Raji (cell line): ENCODE data around the gene FAM47B.

Source experiments
- POLR2A ChIP-seq: IDR thresholded peaks from 2 replicates; pipeline ENCODE4 v1.6.1; 2011; ENCODE audit warnings: low read depth, low read length, control low read depth; ENCODE audit not compliant: insufficient read depth

FAM47B gene

DNA sequence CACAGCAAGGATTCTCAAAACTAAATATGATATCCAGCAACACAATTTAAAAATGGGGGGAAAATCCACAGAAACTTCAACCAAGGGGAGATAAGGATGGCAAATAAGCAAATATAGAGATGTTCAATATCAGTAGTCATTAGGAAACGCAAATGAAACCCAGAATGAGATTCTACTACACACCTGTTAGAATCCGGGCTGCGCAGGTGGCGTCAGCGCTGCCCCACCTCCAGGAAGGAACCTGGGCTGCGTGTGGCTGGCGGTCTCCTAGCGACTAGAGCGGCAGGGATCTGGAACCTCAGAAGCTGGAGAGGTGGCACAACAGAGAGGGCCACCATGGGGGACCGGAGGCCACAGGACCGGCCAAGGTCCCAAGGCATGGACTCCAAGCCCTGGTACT is at the start of gene FAM47B:
FAM47B (plus strand) TSS at position 301 of the 400 bp plus-strand sequence; CDS start at position 337, 36 bp downstream.
- TF ChIP-seq POLR2A = no peak

DNA sequence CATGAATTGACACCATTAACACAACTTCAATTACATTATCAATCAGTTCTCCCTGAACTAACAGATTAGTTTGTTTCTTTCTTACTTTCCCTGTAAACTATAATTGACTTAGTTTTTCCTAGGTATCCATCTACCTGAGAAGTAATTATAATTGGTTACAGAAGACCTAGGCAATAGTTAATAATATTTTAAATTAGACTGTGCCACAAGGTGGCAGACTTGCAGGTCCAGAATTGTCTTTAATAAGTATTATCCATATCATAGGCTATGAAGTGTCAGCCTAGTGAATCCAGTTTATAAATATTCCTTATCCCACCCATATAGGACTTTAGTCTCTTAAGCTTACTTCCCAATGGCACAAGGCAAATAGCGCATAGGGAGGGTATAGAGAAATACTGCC is 48.9 kb upstream of the FAM47B start:
- TF ChIP-seq POLR2A = no peak

DNA sequence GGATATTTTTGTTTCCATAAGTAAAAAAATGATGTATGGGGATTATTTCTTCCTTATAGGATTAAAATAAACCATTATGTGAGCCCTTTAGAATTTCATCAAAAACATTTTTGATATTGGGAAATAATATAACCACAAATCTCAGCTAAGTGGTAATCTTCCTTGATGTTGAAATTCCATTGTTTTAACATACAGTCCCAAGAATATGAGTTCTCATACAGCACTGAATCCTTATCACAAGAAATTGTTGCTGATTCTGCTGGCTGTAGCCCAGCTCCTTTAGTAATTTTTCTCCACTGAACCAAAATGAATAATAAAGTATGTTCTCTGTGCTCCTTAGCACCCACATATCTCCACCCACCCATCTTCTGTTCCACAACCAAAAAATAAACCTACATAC is 41.9 kb upstream of the FAM47B start:
- no peak for TF ChIP-seq POLR2A

DNA sequence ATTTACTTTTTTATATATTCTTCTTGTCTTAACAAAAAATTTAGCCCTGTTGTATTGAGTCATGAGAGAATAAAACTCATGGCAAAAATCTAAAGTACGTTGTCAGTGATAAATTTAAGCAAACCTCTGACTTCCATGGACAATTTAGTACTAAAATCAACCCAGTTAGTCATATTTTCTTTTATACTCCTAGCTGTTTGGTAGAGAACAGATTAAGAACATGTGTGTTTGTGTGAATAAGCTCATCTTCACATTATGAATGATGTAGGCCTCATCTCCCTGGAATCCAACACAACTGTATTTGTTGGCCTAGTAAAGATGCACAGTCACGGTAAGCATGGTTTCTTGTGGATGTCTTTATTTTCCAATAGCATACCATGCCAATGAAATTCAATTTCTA is 40.8 kb upstream of the FAM47B start:
- TF ChIP-seq POLR2A = no peak

DNA sequence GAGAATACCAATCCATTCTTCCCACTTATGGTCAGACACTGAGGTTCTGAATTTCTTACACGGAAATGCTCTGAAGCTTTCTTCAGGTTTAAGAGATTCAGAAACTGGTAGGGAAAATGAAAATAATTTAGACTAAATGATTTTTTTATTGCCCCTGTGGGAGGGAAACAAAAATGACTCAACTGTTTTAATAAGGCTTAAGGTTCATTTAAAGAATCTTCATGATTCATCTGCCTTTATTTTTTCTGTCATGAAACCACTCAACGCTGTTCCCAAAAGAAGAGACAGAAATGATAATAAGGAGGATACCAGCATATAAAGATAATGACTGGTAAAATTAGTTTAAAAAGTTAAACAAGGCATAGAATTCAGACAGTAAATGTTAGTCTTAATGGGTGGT is 39.3 kb upstream of the FAM47B start:
- no peak for TF ChIP-seq POLR2A

DNA sequence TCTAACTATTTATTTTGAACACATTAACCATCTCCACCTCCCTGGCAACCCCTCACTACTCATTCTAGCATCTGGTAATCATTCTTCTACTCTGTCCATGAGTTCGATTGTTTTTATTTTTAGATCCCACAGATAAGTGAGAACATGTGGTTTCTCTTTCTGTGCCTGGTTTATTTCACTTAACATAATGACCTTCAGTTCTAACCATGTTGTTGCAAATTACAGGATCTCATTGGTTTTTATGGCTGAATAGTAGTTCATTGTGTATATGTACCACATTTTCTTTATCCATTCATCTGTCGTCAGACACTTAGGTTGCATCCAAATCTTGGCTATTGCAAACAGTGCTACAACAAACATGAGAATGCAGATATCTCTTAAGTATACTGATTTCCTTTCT is 33.4 kb upstream of the FAM47B start:
- no peak for TF ChIP-seq POLR2A

DNA sequence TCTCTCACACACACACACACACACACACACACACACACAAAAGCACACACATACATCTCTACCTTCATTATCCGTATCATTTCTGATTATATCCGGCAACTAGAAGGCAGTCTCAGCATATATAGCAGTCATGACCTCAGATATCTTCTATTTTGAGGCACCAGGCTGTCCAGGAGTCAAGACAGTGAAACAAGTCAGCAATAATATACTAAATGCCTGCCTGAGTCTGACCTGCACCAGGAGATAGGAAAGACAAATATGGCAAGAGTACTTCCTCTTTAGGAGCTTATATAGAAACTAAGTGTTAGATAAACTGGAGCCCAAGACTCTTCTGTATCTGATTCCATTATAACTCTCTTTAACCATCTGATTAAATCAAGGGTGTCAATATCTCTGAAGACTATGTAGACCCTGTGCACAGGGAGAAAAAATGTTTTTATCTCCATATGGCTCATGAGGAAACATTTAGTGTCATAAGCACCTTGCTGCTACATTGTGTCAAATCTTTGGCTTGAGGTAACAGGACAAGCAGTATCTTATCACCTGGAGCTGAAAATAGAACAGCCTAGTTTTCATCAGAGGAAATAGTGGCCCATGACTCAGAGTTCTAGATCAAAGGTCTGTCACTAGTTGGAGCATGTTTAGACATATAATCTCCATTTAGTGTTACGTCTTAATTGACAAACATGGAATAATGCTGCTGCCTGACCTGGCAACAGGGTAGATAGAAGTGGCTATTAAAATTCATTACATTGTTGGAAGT is 27.0 kb upstream of the FAM47B start:
- no peak for TF ChIP-seq POLR2A

DNA sequence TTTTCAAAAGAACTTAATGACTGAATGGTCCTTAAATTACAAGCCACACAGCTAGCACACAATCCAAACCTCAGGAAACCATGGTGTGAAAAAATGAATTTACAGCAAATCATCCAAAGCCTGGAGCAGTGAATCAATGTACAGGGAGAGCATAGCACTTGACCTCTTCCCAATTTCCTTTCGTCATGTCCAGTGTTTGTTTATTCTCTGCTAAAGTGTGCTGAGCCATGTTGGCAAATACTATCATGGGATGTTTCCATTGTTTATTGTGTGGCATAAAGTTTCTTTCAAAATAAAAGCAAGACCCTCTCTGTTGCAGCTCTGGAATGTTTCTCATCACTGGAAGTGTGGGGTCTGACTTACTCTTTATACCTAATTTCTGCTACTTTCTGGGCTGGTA is 25.4 kb upstream of the FAM47B start:
- no peak for TF ChIP-seq POLR2A

DNA sequence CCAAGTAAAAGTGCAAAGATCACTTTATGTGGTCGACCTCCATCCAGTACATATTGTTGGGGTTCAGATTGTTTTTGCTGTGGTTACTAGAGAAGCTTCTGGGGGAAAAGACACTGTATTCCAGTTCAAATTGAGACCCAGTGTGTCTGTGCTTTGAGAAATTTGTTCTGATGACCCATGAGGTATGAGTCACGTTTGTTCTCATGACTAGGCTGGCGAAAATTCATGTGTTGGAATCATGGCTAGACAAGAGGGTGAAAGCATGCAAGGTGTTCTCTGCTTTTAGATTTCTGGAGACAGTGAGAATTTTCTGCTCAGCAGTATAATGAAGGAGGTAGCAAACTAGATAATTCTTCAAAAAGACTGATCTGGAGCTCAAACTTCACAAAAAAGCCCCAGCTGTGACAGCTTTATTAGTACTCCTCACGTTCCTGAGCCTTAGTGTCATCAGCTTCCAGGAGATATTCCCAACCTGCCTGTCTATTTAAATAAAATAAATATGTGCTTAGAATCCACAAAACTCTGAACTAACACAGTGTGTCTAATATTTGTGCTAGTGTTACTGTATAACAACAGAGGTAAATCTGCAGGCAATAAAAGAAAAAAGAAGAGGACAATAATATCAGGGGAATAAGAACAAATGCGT is 24.4 kb upstream of the FAM47B start:
- no peak for TF ChIP-seq POLR2A

DNA sequence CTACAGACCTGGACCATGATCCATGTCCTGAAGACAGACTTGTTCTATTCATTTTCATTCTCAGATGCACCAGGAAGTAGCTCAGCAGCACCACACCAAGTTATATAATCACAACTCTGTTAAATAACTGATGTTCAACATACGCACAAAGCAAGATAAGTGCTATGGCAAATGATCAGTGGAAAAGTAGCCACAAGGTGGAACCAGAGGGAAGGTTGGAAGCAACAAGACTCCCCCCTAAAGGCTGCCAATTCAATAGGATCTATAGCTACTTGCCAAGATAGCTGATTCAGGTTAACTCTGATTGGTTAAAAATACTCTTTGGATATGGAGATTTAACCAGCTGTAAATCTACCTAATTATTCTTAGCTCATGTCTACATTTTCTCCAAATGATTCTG is 23.7 kb upstream of the FAM47B start:
- TF ChIP-seq POLR2A = no peak

DNA sequence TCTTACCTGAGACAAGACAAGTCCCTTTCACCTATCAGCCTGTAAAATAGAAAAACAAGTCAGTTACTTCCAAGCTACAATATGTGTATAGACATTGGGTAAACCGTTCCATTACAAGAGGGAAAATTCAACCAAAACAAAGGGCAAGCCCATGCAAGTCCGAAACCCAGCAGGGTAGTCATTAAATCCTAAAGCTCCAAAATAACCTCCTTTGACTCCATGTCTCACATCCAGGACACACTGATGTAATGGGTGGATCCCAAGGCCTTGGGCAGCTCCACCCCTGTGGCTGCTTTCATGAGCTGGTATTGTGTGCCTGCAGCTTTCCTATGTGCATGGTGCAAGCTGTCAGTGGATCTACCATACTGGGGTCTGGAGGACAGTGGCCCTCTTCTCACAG is 14.7 kb upstream of the FAM47B start:
- TF ChIP-seq POLR2A = no peak

DNA sequence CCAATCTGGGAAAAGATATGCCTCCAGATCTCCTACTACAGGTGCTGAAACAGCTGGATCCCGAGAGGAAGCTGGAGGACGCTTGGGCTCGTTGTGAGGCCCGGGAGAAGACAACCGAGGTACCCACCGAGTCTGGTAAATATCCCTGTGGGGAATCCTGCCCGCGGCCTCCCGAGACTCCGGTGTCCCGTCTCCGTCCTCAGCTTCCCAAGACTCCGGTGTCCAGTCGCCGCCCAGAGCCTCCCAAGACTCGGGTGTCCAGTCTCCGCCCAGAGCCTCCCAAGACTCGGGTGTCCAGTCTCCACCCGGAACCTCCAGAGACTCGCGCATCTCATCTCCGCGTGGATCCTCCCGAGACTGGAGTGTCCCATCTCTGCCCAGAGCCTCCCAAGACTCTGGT is 639 bp downstream of the FAM47B start:
- TF ChIP-seq POLR2A = no peak

DNA sequence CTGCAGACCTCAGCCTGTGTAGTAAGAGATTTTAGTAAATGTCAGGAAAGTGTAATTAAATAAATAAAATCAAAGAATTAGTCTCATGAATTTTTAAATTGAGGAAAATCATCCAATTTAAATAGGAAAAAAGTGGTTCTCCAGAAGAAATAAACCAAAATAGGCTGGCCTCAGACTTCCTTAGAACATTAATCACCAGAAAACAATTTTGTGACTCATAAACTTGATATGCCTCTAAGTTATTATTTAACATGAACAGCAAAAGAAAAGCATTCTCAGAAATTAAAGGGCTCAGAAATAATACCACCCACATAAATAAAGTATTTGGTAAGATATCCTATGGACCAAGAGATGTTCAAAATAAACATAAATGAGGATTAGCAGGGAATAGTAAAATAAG is 14.3 kb downstream of the FAM47B start:
- TF ChIP-seq POLR2A = no peak

DNA sequence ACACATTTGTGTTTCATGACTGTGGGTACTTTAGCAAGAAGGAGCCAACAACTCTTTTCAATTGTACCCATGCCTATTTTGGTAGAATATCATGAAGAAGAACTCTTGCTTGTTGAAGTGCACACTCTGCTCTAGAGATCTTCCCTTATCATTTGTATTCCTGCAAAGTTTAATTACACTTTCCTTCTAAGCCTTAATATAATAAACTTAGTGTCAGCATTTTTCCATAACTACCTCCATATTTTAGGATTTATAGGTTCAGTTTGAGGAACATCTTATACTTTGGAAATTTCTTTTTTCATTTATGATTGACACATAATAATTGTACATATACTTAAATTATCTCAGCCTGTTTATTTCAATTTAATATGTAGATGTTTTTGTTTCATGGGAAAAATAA is 19.1 kb downstream of the FAM47B start:
- TF ChIP-seq POLR2A = no peak

DNA sequence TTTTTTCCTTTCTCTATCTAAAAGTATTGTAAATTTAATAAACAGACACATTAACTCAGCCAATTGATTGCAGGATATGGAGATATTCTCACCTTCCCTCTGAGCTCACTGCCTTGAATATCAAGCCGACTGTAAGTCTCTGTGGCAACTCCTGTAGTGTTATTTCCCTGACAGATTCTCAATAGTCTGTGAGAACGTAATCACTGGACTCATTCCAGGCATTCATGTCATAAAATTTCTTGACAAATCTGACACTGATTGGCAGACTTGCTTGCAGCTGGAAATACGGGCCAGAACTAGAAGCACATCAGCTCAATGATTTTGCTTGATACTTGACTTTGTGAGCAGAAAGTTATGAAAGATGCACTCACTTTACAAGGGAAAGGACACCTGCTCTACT is 29.6 kb downstream of the FAM47B start:
- TF ChIP-seq POLR2A = no peak

DNA sequence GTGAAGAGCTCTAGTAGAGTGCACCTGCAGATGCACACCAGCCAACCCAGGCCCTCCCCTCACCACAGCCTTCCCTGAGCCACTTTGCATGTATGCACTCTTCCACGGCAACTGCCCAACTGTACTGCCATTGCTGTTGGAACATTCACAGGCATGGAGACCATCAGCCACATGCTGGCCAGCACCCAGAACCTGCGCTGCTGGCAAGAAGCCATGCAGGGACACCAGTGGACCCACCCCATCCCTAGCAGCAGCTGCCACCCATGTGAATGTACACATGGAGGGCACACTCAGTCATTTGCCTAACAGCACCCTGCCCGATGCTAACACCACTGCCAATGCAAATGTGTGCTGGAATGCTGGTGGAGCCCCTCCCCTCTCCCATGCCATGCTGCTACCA is 35.6 kb downstream of the FAM47B start:
- no peak for TF ChIP-seq POLR2A

DNA sequence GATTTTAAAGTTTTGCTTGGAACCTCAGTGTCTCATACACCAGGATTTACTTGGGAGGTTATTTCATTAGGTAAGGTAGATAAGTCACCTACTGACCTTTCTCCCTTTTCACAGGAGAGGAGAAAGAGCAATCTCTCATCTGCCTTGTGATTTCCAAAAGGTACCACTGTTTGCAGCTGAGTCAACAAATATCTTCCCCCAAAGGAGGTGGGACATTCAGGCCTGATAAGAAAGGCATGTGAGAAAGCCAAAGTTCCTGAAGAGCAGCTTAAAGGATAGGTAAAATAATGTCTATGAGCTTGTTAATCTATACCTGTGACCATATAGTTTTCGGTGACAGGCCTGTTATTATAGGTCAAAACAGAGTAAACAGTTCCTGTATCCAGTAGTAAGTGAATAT is 45.0 kb downstream of the FAM47B start:
- TF ChIP-seq POLR2A = no peak
